Esophagus muscularis mucosa (tissue), 4 donors: Measurements from ENCODE around the gene ALDH8A1. TPM values are rescaled to one million over a fixed set of nuclear protein-coding genes. Genes with fewer than 3 reads are reported as not detected.

Experiments used
- DNase-seq: peaks from one replicate; pipeline ENCODE4 v3.0.0-alpha.2; 2017; ENCODE audit errors: extremely low spot score
- H3K27ac ChIP-seq, 4 donors: fragments of 200-600 bp; sonication (generic); replicated peaks in 1 of 4; 1 replicate in 3 of 4; 2 replicates in 1 of 4; pipeline ENCODE4 v1.5.1; 2016 to 2019; ENCODE audit warnings: mild to moderate bottlenecking in 1 of 4
- H3K27me3 ChIP-seq, 4 donors: fragments of 200-600 bp; sonication (generic); one replicate each; pipeline versions ENCODE4 v1.5.1 to v1.6.0; 2016 to 2019
- H3K36me3 ChIP-seq, 4 donors: fragments of 200-600 bp; sonication (generic); one replicate each; pipeline ENCODE4 v1.5.1; 2016 to 2019
- H3K4me1 ChIP-seq, 4 donors: fragments of 200-600 bp; sonication (generic); one replicate each; pipeline ENCODE4 v1.5.1; 2016 to 2019
- H3K4me3 ChIP-seq, 4 donors: fragments of 200-600 bp; sonication (generic); 1 replicate in 2 of 4; 2 replicates in 2 of 4; pipeline ENCODE4 v1.5.1; 2016 to 2019; ENCODE audit warnings: mild to moderate bottlenecking in 4 of 4, moderate library complexity in 1 of 4
- H3K9me3 ChIP-seq, 4 donors: fragments of 200-600 bp; sonication (generic); 1 replicate in 3 of 4; 2 replicates in 1 of 4; pipeline ENCODE4 v1.5.1; 2016 to 2019
- EP300 ChIP-seq: sonication (generic); formaldehyde crosslinking; IDR thresholded peaks from one replicate; pipeline ENCODE4 v1.6.1; 2017; ENCODE audit warnings: antibody characterized with exemption
- POLR2A ChIP-seq: fragments of 450-650 bp; IDR thresholded peaks from one replicate; pipeline ENCODE4 v1.6.1; 2017; ENCODE audit warnings: antibody characterized with exemption, moderate library complexity, mild to moderate bottlenecking, low read depth
- POLR2AphosphoS5 ChIP-seq, 2 donors: sonication (generic); formaldehyde crosslinking; IDR thresholded peaks; one replicate each; pipeline ENCODE4 v1.6.1; 2017; ENCODE audit warnings: antibody characterized with exemption in 2 of 2
- WGBS: methylation state at CpG from one replicate; pipeline ENCODE4 v1.1.5; 2018; 5-methylcytosine and 5-hydroxymethylcytosine counted together
- intact Hi-C: fragments of 100-400 bp; cut with DNase I; formaldehyde crosslinking; loops from one replicate; pipeline ENCODE4 v1.15.1; 2023
- total RNA-seq, 4 donors: library from RNA; depleted of rRNA; stranded (reverse); fragments of >200 nt; gene quantifications; one replicate each; pipeline versions ENCODE4 v1.1.0 to v1.2.1, GENCODE V29; 2016
- TF ChIP-seq, protein P1 (sequence below), 3 experiments: fragments of 200-600 bp in 2 of 3; fragments of 450-650 bp in 1 of 3; sonication (generic) in 2 of 3; IDR thresholded peaks; one replicate each; pipeline ENCODE4 v1.5.1; 2017 to 2019; ENCODE audit warnings: antibody characterized with exemption in 3 of 3, mild to moderate bottlenecking in 2 of 3, moderate library complexity in 1 of 3

The ALDH8A1 gene
- total RNA-seq, 4 donors from 2014 or later: 1.2 to 5.0 (median 2.0) TPM

DNA sequence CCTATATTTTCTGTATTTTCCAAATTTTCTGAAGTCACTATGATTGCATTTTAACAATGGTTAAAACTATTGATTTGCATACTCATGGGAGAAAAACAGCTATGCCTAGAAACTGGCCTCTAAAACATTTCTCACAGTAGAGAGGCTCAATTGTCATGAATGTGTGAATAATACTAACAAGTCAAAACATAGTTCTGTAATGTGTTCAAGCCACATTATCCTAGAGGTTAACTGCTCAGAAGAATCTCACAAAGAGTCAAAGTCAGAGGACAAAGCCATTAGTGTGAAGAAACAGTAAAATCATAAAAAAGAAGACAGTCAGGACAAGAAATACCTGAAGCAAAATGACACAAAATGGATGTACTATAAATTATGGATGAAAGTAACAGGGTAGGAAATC lies 12.5 kb upstream of the ALDH8A1 start:
- peaks cover 0 to 17% (median 5%) of the 10 kb centered on the region in 4 donors for H3K9me3 ChIP-seq
- TF ChIP-seq POLR2AphosphoS5 (IDR thresholded peaks at IDR 0.05) (no peak), EP300 (no peak), POLR2A (no peak)
- TF ChIP-seq, protein P1, sequence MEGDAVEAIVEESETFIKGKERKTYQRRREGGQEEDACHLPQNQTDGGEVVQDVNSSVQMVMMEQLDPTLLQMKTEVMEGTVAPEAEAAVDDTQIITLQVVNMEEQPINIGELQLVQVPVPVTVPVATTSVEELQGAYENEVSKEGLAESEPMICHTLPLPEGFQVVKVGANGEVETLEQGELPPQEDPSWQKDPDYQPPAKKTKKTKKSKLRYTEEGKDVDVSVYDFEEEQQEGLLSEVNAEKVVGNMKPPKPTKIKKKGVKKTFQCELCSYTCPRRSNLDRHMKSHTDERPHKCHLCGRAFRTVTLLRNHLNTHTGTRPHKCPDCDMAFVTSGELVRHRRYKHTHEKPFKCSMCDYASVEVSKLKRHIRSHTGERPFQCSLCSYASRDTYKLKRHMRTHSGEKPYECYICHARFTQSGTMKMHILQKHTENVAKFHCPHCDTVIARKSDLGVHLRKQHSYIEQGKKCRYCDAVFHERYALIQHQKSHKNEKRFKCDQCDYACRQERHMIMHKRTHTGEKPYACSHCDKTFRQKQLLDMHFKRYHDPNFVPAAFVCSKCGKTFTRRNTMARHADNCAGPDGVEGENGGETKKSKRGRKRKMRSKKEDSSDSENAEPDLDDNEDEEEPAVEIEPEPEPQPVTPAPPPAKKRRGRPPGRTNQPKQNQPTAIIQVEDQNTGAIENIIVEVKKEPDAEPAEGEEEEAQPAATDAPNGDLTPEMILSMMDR (IDR thresholded peaks at IDR 0.05): no peak
- H3K36me3 ChIP-seq: peaks cover 6 to 52% (median 30%) of the 10 kb centered on the region in 4 donors
- no peak overlapping the region for H3K27ac ChIP-seq
- intact Hi-C loops: no loop called here
- H3K4me1 ChIP-seq: peaks cover 0 to 12% (median 9%) of the 10 kb centered on the region in 4 donors
- no peak for DNase-seq
- H3K27me3 ChIP-seq: no peaks in the 10 kb centered on the region
- no peak overlapping the region for H3K4me3 ChIP-seq

DNA sequence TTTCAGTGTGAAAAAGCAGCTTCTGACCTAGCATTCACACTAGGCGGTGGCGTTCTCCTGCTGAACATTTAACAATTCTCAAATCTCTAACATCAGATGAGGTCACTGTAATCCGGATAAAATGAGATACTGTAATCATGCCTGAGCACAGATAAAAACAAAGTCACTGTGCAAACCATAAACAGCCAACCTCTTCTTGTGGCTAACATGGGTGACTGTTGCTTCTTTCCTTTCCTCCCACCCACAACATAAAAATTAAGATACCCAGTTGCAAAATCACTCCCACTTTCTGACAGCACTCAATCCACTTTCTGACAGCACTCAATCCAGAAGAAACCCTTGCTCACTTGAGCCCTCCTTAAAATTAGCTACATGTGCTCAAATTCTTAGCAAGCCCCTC lies 11.5 kb upstream of the ALDH8A1 start:
- Histone ChIP-seq H3K4me3 (no peak overlapping the region), H3K27me3 (no peaks in the 10 kb centered on the region), H3K36me3 (peaks cover 6 to 48% (median 27%) of the 10 kb centered on the region in 4 donors), H3K27ac (no peak overlapping the region), H3K9me3 (peaks cover 0 to 17% (median 5%) of the 10 kb centered on the region in 4 donors), H3K4me1 (peaks cover 0 to 11% (median 9%) of the 10 kb centered on the region in 4 donors)
- TF ChIP-seq POLR2AphosphoS5 (IDR thresholded peaks at IDR 0.05): no peak
- no peak for TF ChIP-seq EP300
- TF ChIP-seq, protein P1 (IDR thresholded peaks at IDR 0.05): no peak
- TF ChIP-seq POLR2A: no peak
- intact Hi-C loops: no loop called here
- no peak for DNase-seq
- 95% methylated on average over 3 of the region's 3 CpGs for WGBS

GRCh38 chr6:134959603-134960002 lies 9.7 kb upstream of the ALDH8A1 start:
- Histone ChIP-seq H3K4me1 (peaks cover 0 to 1% (median 0%) of the 10 kb centered on the region in 4 donors), H3K27me3 (no peaks in the 10 kb centered on the region), H3K4me3 (no peak overlapping the region), H3K27ac (no peak overlapping the region), H3K9me3 (peaks cover 0 to 17% (median 5%) of the 10 kb centered on the region in 4 donors), H3K36me3 (peaks cover 6 to 36% (median 18%) of the 10 kb centered on the region in 4 donors)
- TF ChIP-seq, protein P1 (IDR thresholded peaks at IDR 0.05): no peak
- no peak for DNase-seq
- intact Hi-C loops: no loop called here

DNA sequence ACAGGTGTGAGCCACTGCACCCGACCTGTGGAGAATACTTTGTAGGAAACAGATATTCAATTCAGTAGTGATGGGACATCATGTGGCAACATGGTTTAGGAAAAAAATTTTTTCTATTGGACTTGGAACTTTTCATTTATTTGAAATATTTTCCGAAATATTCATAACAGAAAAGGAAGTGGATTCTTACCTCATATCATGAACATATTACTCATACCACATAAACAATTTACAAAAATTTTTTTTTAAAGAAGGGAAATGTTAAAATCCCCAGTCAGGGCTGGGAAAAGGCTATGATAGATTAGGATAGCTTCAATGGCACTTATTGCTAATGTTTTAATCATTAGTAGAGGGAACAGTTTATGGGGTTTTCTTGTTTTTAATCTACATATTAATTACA lies 6.8 kb upstream of the ALDH8A1 start:
- Histone ChIP-seq H3K4me3 (no peak overlapping the region), H3K4me1 (no peaks in the 10 kb centered on the region), H3K9me3 (peaks cover 0 to 17% (median 5%) of the 10 kb centered on the region in 4 donors), H3K36me3 (peaks cover 0 to 15% (median 6%) of the 10 kb centered on the region in 4 donors), H3K27me3 (no peaks in the 10 kb centered on the region), H3K27ac (no peak overlapping the region)
- TF ChIP-seq, protein P1 (IDR thresholded peaks at IDR 0.05): no peak
- TF ChIP-seq EP300 (no peak), POLR2A (no peak), POLR2AphosphoS5 (IDR thresholded peaks at IDR 0.05) (no peak)
- WGBS: 95% methylated on average over 2 of the region's 2 CpGs
- no peak for DNase-seq
- intact Hi-C loops: no loop called here

DNA sequence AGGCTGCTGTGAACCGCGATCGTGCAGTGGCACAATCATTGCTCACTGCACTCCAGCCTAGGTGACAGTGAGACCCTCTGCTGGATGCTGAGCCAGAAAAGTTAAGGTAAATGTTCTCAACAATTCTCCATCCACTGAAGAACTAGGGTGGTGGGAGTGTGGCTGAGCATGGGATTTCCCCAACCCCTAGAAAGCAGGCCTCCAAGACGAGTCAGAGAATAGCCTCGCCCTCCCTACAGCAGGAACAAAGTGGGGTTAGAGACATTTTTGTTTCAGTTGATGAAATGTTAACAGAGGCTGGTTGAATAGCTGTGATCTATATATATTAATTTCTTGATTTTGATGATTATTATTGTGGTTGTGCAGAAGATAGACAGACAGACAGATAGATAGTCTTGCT lies 6.1 kb upstream of the ALDH8A1 start:
- WGBS: 94% methylated on average over 5 of the region's 5 CpGs
- no peak overlapping the region for H3K4me3 ChIP-seq
- peaks cover 0 to 9% (median 6%) of the 10 kb centered on the region in 4 donors for H3K36me3 ChIP-seq
- no peaks in the 10 kb centered on the region for H3K4me1 ChIP-seq
- DNase-seq: no peak
- H3K9me3 ChIP-seq: peaks cover 0 to 17% (median 5%) of the 10 kb centered on the region in 4 donors
- H3K27ac ChIP-seq: no peak overlapping the region
- no peaks in the 10 kb centered on the region for H3K27me3 ChIP-seq
- intact Hi-C loops: no loop called here
- TF ChIP-seq POLR2AphosphoS5 (IDR thresholded peaks at IDR 0.05) (no peak), POLR2A (no peak), EP300 (no peak)
- TF ChIP-seq, protein P1 (IDR thresholded peaks at IDR 0.05): no peak
